Nephron (organoid): ENCODE data around the gene SPAG17.
A peak's percentile ranks its signal among the peaks of the same experiment; 100 is the strongest.

Experiments
- H3K27ac Mint-ChIP-seq, 3 experiments: 2 replicates each; pipeline ENCODE4 v1.8.0; 2020; ENCODE audit warnings: mixed read lengths in 3 of 3, mild to moderate bottlenecking in 2 of 3, moderate library complexity in 1 of 3
- H3K27me3 Mint-ChIP-seq: 2 replicates; pipeline ENCODE4 v1.8.0; 2021; ENCODE audit warnings: low read depth, mild to moderate bottlenecking, moderate library complexity, mixed read lengths
- H3K36me3 Mint-ChIP-seq: 2 replicates; pipeline ENCODE4 v1.8.0; 2020; ENCODE audit warnings: low read depth, mixed read lengths
- H3K4me1 Mint-ChIP-seq: 2 replicates; pipeline ENCODE4 v1.8.0; 2020; ENCODE audit warnings: mixed read lengths
- H3K4me3 Mint-ChIP-seq, 3 experiments: 2 replicates each; pipeline ENCODE4 v1.8.0; 2020; ENCODE audit warnings: mild to moderate bottlenecking in 3 of 3, mixed read lengths in 3 of 3, moderate library complexity in 2 of 3
- H3K9me3 Mint-ChIP-seq: 2 replicates; pipeline ENCODE4 v1.8.0; 2020; ENCODE audit warnings: mixed read lengths
- TF ChIP-seq, protein P1 (sequence below), 3 experiments: fragments of 200-600 bp; sonication (generic); IDR thresholded peaks; one replicate each; pipeline ENCODE4 v1.5.0; 2021; ENCODE audit warnings: antibody characterized with exemption in 3 of 3; ENCODE audit not compliant: unreplicated experiment in 3 of 3

SPAG17 gene

DNA sequence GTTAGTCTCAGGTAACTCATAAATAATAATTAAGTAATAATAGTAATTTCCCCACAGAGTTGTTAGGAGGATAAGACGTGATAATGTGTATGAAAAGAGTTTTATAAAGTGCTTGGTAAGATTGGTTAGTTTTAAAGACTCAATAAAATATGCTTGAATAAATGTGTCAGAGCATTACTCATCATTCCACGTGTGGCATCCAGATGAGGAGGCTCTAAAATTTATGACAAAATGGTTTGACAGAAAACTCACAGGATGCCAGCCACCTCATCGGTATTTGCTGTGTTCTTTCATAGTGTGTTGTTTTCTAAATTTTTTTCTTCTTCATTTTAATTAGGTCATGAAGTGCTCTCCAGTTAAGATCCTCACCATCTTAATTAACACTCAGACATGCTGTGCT, 19.1 kb upstream of the SPAG17 start:
- Mint-ChIP-seq H3K4me1 (peaks cover 16% of the 10 kb centered on the region), H3K4me3 (no peak overlapping the region), H3K36me3 (peaks cover 4% of the 10 kb centered on the region), H3K27ac (no peak overlapping the region), H3K9me3 (peaks cover 3% of the 10 kb centered on the region), H3K27me3 (no peaks in the 10 kb centered on the region)
- TF ChIP-seq, protein P1, sequence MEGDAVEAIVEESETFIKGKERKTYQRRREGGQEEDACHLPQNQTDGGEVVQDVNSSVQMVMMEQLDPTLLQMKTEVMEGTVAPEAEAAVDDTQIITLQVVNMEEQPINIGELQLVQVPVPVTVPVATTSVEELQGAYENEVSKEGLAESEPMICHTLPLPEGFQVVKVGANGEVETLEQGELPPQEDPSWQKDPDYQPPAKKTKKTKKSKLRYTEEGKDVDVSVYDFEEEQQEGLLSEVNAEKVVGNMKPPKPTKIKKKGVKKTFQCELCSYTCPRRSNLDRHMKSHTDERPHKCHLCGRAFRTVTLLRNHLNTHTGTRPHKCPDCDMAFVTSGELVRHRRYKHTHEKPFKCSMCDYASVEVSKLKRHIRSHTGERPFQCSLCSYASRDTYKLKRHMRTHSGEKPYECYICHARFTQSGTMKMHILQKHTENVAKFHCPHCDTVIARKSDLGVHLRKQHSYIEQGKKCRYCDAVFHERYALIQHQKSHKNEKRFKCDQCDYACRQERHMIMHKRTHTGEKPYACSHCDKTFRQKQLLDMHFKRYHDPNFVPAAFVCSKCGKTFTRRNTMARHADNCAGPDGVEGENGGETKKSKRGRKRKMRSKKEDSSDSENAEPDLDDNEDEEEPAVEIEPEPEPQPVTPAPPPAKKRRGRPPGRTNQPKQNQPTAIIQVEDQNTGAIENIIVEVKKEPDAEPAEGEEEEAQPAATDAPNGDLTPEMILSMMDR (IDR thresholded peaks at IDR 0.05; ENCODE audit: unreplicated experiment in 3 of 3) = no peak

- H3K9me3 Mint-ChIP-seq = peaks cover 3% of the 10 kb centered on the region
- peaks cover 4% of the 10 kb centered on the region for H3K36me3 Mint-ChIP-seq
- peaks cover 8% of the 10 kb centered on the region for H3K4me1 Mint-ChIP-seq
- H3K27ac Mint-ChIP-seq = no peak overlapping the region
- H3K4me3 Mint-ChIP-seq = no peak overlapping the region
- TF ChIP-seq, protein P1 (IDR thresholded peaks at IDR 0.05; ENCODE audit: unreplicated experiment in 3 of 3) = no peak
- H3K27me3 Mint-ChIP-seq = no peaks in the 10 kb centered on the region
Measured at GRCh38 chr1:118202076-118202608, 17.1 kb upstream of the SPAG17 start.

GRCh38 chr1:118201524-118201923, 16.5 kb upstream of the SPAG17 start:
- peaks cover 3% of the 10 kb centered on the region for H3K9me3 Mint-ChIP-seq
- no peak overlapping the region for H3K27ac Mint-ChIP-seq
- no peaks in the 10 kb centered on the region for H3K27me3 Mint-ChIP-seq
- peaks cover 4% of the 10 kb centered on the region for H3K36me3 Mint-ChIP-seq
- no peak overlapping the region for H3K4me3 Mint-ChIP-seq
- peaks cover 8% of the 10 kb centered on the region for H3K4me1 Mint-ChIP-seq
- TF ChIP-seq, protein P1 (IDR thresholded peaks at IDR 0.05; ENCODE audit: unreplicated experiment in 3 of 3) = no peak

- Mint-ChIP-seq H3K27me3 (no peaks in the 10 kb centered on the region), H3K4me3 (no peak overlapping the region), H3K9me3 (peaks cover 3% of the 10 kb centered on the region), H3K27ac (no peak overlapping the region), H3K4me1 (peaks cover 8% of the 10 kb centered on the region), H3K36me3 (peaks cover 4% of the 10 kb centered on the region)
- TF ChIP-seq, protein P1 (IDR thresholded peaks at IDR 0.05; ENCODE audit: unreplicated experiment in 3 of 3) = no peak
Measured at GRCh38 chr1:118200836-118201235, 15.8 kb upstream of the SPAG17 start.

GRCh38 chr1:118190561-118190960, 5.5 kb upstream of the SPAG17 start:
- peaks cover 17% of the 10 kb centered on the region for H3K9me3 Mint-ChIP-seq
- H3K27me3 Mint-ChIP-seq = peaks cover 7% of the 10 kb centered on the region
- TF ChIP-seq, protein P1 (IDR thresholded peaks at IDR 0.05; ENCODE audit: unreplicated experiment in 3 of 3) = no peak
- H3K4me1 Mint-ChIP-seq = peaks cover 19% of the 10 kb centered on the region
- no peak overlapping the region for H3K4me3 Mint-ChIP-seq
- H3K36me3 Mint-ChIP-seq = peaks cover 5% of the 10 kb centered on the region
- H3K27ac Mint-ChIP-seq = peak overlapping the region; percentile 42 to 91 (median 67)

DNA sequence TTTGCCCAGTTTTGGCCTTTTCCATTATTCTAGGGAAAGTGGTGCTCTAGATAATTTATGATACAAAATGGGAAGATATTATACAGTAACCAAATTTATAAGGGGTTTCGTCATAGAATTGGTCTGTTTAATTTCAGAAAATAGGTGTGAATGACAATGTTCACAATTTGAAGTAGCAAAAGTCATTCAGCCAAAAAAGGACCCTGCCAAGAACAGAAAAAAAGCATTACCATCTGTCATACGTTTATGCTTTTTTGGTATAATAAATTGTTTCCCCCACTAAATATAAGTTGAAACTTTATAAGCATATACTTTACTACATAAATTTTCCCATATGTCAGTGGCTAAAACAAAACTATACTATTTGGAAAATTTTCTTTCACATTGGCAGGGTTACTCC, 4.5 kb upstream of the SPAG17 start:
- H3K27ac Mint-ChIP-seq = no peak overlapping the region
- H3K4me3 Mint-ChIP-seq = no peak overlapping the region
- TF ChIP-seq, protein P1 (IDR thresholded peaks at IDR 0.05; ENCODE audit: unreplicated experiment in 3 of 3) = no peak
- H3K27me3 Mint-ChIP-seq = peaks cover 7% of the 10 kb centered on the region
- H3K4me1 Mint-ChIP-seq = peaks cover 27% of the 10 kb centered on the region
- peaks cover 17% of the 10 kb centered on the region for H3K9me3 Mint-ChIP-seq
- peaks cover 5% of the 10 kb centered on the region for H3K36me3 Mint-ChIP-seq
